Measurements from ENCODE around the gene PPIL1.

The PPIL1 gene

GRCh38 chr6:36860126-36860525, 14.5 kb downstream of the PPIL1 start:
- no peaks in the 10 kb centered on the region for H4K20me1 ChIP-seq (ENCODE audit: insufficient read depth, low read length)
- no peak for TF ChIP-seq EZH2 (IDR thresholded peaks at IDR 0.05; ENCODE audit: borderline replicate concordance, low read length)
- TF ChIP-seq, protein P1, sequence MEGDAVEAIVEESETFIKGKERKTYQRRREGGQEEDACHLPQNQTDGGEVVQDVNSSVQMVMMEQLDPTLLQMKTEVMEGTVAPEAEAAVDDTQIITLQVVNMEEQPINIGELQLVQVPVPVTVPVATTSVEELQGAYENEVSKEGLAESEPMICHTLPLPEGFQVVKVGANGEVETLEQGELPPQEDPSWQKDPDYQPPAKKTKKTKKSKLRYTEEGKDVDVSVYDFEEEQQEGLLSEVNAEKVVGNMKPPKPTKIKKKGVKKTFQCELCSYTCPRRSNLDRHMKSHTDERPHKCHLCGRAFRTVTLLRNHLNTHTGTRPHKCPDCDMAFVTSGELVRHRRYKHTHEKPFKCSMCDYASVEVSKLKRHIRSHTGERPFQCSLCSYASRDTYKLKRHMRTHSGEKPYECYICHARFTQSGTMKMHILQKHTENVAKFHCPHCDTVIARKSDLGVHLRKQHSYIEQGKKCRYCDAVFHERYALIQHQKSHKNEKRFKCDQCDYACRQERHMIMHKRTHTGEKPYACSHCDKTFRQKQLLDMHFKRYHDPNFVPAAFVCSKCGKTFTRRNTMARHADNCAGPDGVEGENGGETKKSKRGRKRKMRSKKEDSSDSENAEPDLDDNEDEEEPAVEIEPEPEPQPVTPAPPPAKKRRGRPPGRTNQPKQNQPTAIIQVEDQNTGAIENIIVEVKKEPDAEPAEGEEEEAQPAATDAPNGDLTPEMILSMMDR (IDR thresholded peaks at IDR 0.05; ENCODE audit: low read length): no peak
- no peaks in the 10 kb centered on the region for H3K9me3 ChIP-seq (ENCODE audit: low read length)
- H2AFZ ChIP-seq (ENCODE audit: low read length): no peak overlapping the region
- no peak overlapping the region for H3K4me2 ChIP-seq (ENCODE audit: low read length)
- H3F3A ChIP-seq (ENCODE audit: insufficient read depth, low read length): no peaks in the 10 kb centered on the region
- H3K9ac ChIP-seq (ENCODE audit: low read length): no peak overlapping the region
- no peaks in the 10 kb centered on the region for H3K4me1 ChIP-seq (ENCODE audit: insufficient read depth, low read length, severe bottlenecking)
- H3K79me2 ChIP-seq (ENCODE audit: insufficient read depth, low read length): peaks cover 11% of the 10 kb centered on the region; the same call in 1 of the 2 replicates
- no peaks in the 10 kb centered on the region for H3K9me2 ChIP-seq (ENCODE audit: low read depth, low read length)
- H3K27ac ChIP-seq (ENCODE audit: low read depth, low read length, poor library complexity, severe bottlenecking): no peak overlapping the region
- H3K4me3 ChIP-seq (ENCODE audit: low read depth, low read length, poor library complexity, severe bottlenecking): no peak overlapping the region
- no peaks in the 10 kb centered on the region for H3K27me3 ChIP-seq (ENCODE audit: insufficient read depth, low read length)
- peaks cover 94% of the 10 kb centered on the region for H3K36me3 ChIP-seq (ENCODE audit: insufficient read depth, low read length)

DNA sequence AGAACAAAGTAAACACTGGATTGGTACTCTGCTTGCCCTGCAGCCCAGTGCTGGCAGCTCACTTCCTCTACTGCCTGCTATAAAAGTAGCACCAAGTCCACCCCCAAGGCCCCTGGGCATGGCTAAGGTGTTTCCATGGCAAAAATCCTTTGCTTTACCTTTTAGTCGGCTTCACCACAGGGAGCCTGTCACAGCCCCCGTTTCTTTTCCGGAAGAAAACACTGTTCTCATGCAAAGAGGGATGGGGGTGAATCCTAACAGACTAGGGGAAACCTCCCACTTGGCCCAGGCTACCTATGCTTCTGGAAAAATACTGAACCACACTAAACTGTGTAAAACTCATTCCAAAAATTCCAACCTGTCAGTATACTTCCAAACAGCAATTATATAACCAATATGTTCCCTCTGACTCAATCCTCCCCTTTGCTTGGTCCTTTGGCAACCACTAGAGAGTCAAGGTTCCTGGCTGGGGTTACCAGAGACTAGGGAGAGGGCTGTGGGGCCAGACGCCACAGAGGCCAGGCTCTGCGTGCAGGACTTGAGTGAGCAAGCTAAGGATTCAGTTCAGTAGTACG, 16.1 kb downstream of the PPIL1 start:
- H3K9me3 ChIP-seq (ENCODE audit: low read length): no peaks in the 10 kb centered on the region
- H3K4me2 ChIP-seq (ENCODE audit: low read length): no peak overlapping the region
- no peak overlapping the region for H3K27ac ChIP-seq (ENCODE audit: low read depth, low read length, poor library complexity, severe bottlenecking)
- H3K27me3 ChIP-seq (ENCODE audit: insufficient read depth, low read length): no peaks in the 10 kb centered on the region
- no peak overlapping the region for H3K4me3 ChIP-seq (ENCODE audit: low read depth, low read length, poor library complexity, severe bottlenecking)
- no peaks in the 10 kb centered on the region for H4K20me1 ChIP-seq (ENCODE audit: insufficient read depth, low read length)
- peaks cover 95% of the 10 kb centered on the region for H3K36me3 ChIP-seq (ENCODE audit: insufficient read depth, low read length)
- H3K4me1 ChIP-seq (ENCODE audit: insufficient read depth, low read length, severe bottlenecking): no peaks in the 10 kb centered on the region
- H3F3A ChIP-seq (ENCODE audit: insufficient read depth, low read length): no peaks in the 10 kb centered on the region
- peaks cover 11% of the 10 kb centered on the region; the same call in 1 of the 2 replicates for H3K79me2 ChIP-seq (ENCODE audit: insufficient read depth, low read length)
- H3K9ac ChIP-seq (ENCODE audit: low read length): no peak overlapping the region
- H2AFZ ChIP-seq (ENCODE audit: low read length): no peak overlapping the region
- H3K9me2 ChIP-seq (ENCODE audit: low read depth, low read length): no peaks in the 10 kb centered on the region
- TF ChIP-seq, protein P1 (IDR thresholded peaks at IDR 0.05; ENCODE audit: low read length): no peak
- TF ChIP-seq EZH2 (IDR thresholded peaks at IDR 0.05; ENCODE audit: borderline replicate concordance, low read length): no peak

GRCh38 chr6:36857325-36857724, 17.3 kb downstream of the PPIL1 start:
- TF ChIP-seq, protein P1 (IDR thresholded peaks at IDR 0.05; ENCODE audit: low read length): no peak
- no peak for TF ChIP-seq EZH2 (IDR thresholded peaks at IDR 0.05; ENCODE audit: borderline replicate concordance, low read length)
- H3K4me1 ChIP-seq (ENCODE audit: insufficient read depth, low read length, severe bottlenecking): no peaks in the 10 kb centered on the region
- no peaks in the 10 kb centered on the region for H3K9me2 ChIP-seq (ENCODE audit: low read depth, low read length)
- H3K9me3 ChIP-seq (ENCODE audit: low read length): no peaks in the 10 kb centered on the region
- no peak overlapping the region for H3K9ac ChIP-seq (ENCODE audit: low read length)
- peaks cover 95% of the 10 kb centered on the region for H3K36me3 ChIP-seq (ENCODE audit: insufficient read depth, low read length)
- no peaks in the 10 kb centered on the region for H3K27me3 ChIP-seq (ENCODE audit: insufficient read depth, low read length)
- no peak overlapping the region for H3K4me2 ChIP-seq (ENCODE audit: low read length)
- H2AFZ ChIP-seq (ENCODE audit: low read length): no peak overlapping the region
- no peak overlapping the region for H3K27ac ChIP-seq (ENCODE audit: low read depth, low read length, poor library complexity, severe bottlenecking)
- H3K79me2 ChIP-seq (ENCODE audit: insufficient read depth, low read length): peaks cover 6% of the 10 kb centered on the region; the same call in 1 of the 2 replicates
- no peaks in the 10 kb centered on the region for H4K20me1 ChIP-seq (ENCODE audit: insufficient read depth, low read length)
- no peak overlapping the region for H3K4me3 ChIP-seq (ENCODE audit: low read depth, low read length, poor library complexity, severe bottlenecking)
- H3F3A ChIP-seq (ENCODE audit: insufficient read depth, low read length): no peaks in the 10 kb centered on the region
